Mesodermal cell (in vitro differentiated cells): Measurements from ENCODE around the gene JUP.

Source experiments
- H3K27ac ChIP-seq: 2 replicates; pipeline ENCODE4 v1.7.0; 2013; ENCODE audit warnings: mild to moderate bottlenecking, low read depth, low read length, moderate library complexity; ENCODE audit not compliant: severe bottlenecking
- H3K36me3 ChIP-seq: 2 replicates; pipeline ENCODE4 v1.7.1; 2013; ENCODE audit warnings: mild to moderate bottlenecking, low read length, moderate library complexity; ENCODE audit not compliant: control insufficient read depth, insufficient read depth
- H3K4me1 ChIP-seq: one replicate; pipeline ENCODE4 v1.7.1; 2013; ENCODE audit warnings: mild to moderate bottlenecking, low read length; ENCODE audit not compliant: insufficient read depth, control insufficient read depth, poor library complexity, severe bottlenecking
- H3K4me3 ChIP-seq: 2 replicates; pipeline ENCODE4 v1.7.0; 2013; ENCODE audit warnings: low read length, control low read depth, mild to moderate bottlenecking; ENCODE audit not compliant: insufficient read depth, poor library complexity, severe bottlenecking; ENCODE audit errors: extremely low read depth
- H3K9me3 ChIP-seq: 2 replicates; pipeline ENCODE4 v1.7.1; 2013; ENCODE audit warnings: mild to moderate bottlenecking, low read length, moderate library complexity; ENCODE audit not compliant: control insufficient read depth
- WGBS, 2 experiments: methylation state at CpG; one replicate each; pipeline ENCODE4 v1.1.5; 2013; ENCODE audit warnings: missing lambda C conversion rate in 2 of 2; ENCODE audit not compliant: insufficient coverage in 2 of 2; 5-methylcytosine and 5-hydroxymethylcytosine counted together

JUP gene

GRCh38 chr17:41741709-41742108 is 44.8 kb downstream of the JUP start:
- H3K4me1 ChIP-seq: no peaks in the 10 kb centered on the region
- no peaks in the 10 kb centered on the region for H3K36me3 ChIP-seq
- no peak overlapping the region for H3K4me3 ChIP-seq
- H3K9me3 ChIP-seq: no peaks in the 10 kb centered on the region
- 77 to 78% methylated on average over 7 of the region's 9 CpGs for WGBS, 2 experiments
- no peak overlapping the region for H3K27ac ChIP-seq

GRCh38 chr17:41740506-41740905 is 46.0 kb downstream of the JUP start:
- H3K4me1 ChIP-seq: no peaks in the 10 kb centered on the region
- no peak overlapping the region for H3K4me3 ChIP-seq
- whole genome bisulfite sequencing, 2 experiments: 89 to 93% methylated on average over 3 of the region's 5 CpGs
- no peaks in the 10 kb centered on the region for H3K9me3 ChIP-seq
- H3K27ac ChIP-seq: no peak overlapping the region
- no peaks in the 10 kb centered on the region for H3K36me3 ChIP-seq

- 81 to 84% methylated on average over 3 to 6 of the region's 9 CpGs for WGBS, 2 experiments
- no peak overlapping the region for H3K4me3 ChIP-seq
- H3K27ac ChIP-seq: no peak overlapping the region
- no peaks in the 10 kb centered on the region for H3K9me3 ChIP-seq
- peaks cover 2% of the 10 kb centered on the region for H3K4me1 ChIP-seq
- H3K36me3 ChIP-seq: no peaks in the 10 kb centered on the region
Measured at GRCh38 chr17:41739661-41740352, 46.7 kb downstream of the JUP start.

- peaks cover 2% of the 10 kb centered on the region for H3K4me1 ChIP-seq
- H3K4me3 ChIP-seq: no peak overlapping the region
- no peaks in the 10 kb centered on the region for H3K36me3 ChIP-seq
- 97% methylated on average over 4 of the region's 5 CpGs; no CpG with 5 or more reads in 1 of the 2 experiments for WGBS, 2 experiments
- no peaks in the 10 kb centered on the region for H3K9me3 ChIP-seq
- H3K27ac ChIP-seq: no peak overlapping the region
Measured at GRCh38 chr17:41738801-41739112, 47.8 kb downstream of the JUP start.

GRCh38 chr17:41738077-41738800 is 48.3 kb downstream of the JUP start:
- Histone ChIP-seq H3K4me1 (peaks cover 2% of the 10 kb centered on the region), H3K36me3 (no peaks in the 10 kb centered on the region), H3K4me3 (no peak overlapping the region), H3K9me3 (no peaks in the 10 kb centered on the region), H3K27ac (no peak overlapping the region)
- WGBS, 2 experiments: 25 to 44% methylated on average over 5 to 8 of the region's 10 CpGs

GRCh38 chr17:41737680-41738023 is 48.9 kb downstream of the JUP start:
- Histone ChIP-seq H3K36me3 (no peaks in the 10 kb centered on the region), H3K27ac (no peak overlapping the region), H3K4me3 (no peak overlapping the region), H3K4me1 (peaks cover 2% of the 10 kb centered on the region), H3K9me3 (no peaks in the 10 kb centered on the region)
- 31 to 49% methylated on average over 4 to 5 of the region's 5 CpGs for WGBS, 2 experiments

- Histone ChIP-seq H3K4me3 (no peak overlapping the region), H3K36me3 (no peaks in the 10 kb centered on the region), H3K27ac (no peak overlapping the region), H3K4me1 (peaks cover 2% of the 10 kb centered on the region), H3K9me3 (no peaks in the 10 kb centered on the region)
- WGBS, 2 experiments: 77% methylated on average over 13 to 15 of the region's 17 CpGs
Measured at GRCh38 chr17:41736983-41737679, 49.4 kb downstream of the JUP start.

- H3K27ac ChIP-seq: no peak overlapping the region
- 80 to 98% methylated on average over 4 of the region's 4 CpGs for WGBS, 2 experiments
- no peak overlapping the region for H3K4me3 ChIP-seq
- no peaks in the 10 kb centered on the region for H3K9me3 ChIP-seq
- H3K4me1 ChIP-seq: peaks cover 2% of the 10 kb centered on the region
- no peaks in the 10 kb centered on the region for H3K36me3 ChIP-seq
Measured at GRCh38 chr17:41735744-41736143, 50.8 kb downstream of the JUP start.

- 1 to 5% methylated on average over 20 to 23 of the region's 23 CpGs for whole genome bisulfite sequencing, 2 experiments
- H3K9me3 ChIP-seq: no peaks in the 10 kb centered on the region
- H3K4me1 ChIP-seq: peaks cover 2% of the 10 kb centered on the region
- H3K36me3 ChIP-seq: no peaks in the 10 kb centered on the region
- H3K27ac ChIP-seq: no peak overlapping the region
- peak overlapping the region; percentile 39 for H3K4me3 ChIP-seq
Measured at GRCh38 chr17:41734949-41735313, 51.6 kb downstream of the JUP start.

GRCh38 chr17:41734139-41734948 is 52.2 kb downstream of the JUP start, which contains the start of gene HAP1:
Gene HAP1, minus strand, starts transcription at chr17:41734643. Its CDS starts 9 bp downstream, at chr17:41734634.
- Histone ChIP-seq H3K36me3 (no peaks in the 10 kb centered on the region), H3K27ac (no peak within 1 kb of the TSS), H3K4me1 (peaks cover 2% of the 10 kb centered on the region), H3K4me3 (peak within 1 kb of the TSS; percentile 39), H3K9me3 (no peaks in the 10 kb centered on the region)
- 1% methylated on average over 70 to 72 of the region's 77 CpGs for WGBS, 2 experiments
